SH-SY5Y (cell line): ENCODE results near the gene TNF.

Source experiments
- GATA2 ChIP-seq: IDR thresholded peaks from 2 replicates; pipeline ENCODE4 v1.6.1; 2011; ENCODE audit warnings: mild to moderate bottlenecking, low read depth, low read length
- GATA3 ChIP-seq: IDR thresholded peaks from 2 replicates; pipeline ENCODE4 v1.6.1; 2011; ENCODE audit warnings: low read depth, mild to moderate bottlenecking, low read length, moderate library complexity

The TNF gene

DNA sequence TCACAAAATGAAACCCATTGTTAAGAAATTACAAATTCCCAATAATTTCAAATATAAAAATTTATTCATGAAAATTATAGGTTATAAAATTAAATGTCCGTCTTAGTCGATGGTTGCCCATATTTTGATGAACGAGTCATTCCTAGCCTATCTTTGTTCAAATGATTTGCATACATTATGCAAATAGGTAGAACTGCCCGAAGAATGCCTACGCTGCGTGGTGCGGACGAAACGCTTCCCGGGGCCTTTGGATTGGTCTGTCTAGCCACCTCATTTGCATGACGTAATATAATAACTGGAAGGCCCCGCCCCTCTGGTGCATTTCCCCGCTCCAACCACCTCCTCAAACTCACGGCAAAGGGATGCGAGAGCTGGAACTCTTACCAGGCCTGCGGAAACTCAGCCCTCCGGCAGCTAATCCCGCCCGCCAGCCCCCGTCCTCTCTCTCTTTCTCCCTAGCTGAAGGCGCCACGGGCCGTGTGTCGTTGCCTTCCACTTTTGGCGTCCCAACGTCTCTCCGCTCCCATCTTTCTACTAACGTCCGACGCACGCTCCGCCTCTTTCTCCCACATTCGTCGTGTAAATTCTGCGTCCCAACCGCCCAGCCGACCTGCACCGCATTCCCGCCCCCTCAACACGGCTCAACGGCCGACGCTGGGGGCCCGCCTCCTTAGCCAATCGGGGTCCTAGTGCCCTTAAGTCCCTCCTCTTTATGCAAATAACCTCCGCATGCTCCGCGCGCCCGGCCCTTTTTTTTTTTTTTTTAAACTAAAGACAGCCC lies 44.6 kb downstream of the TNF start:
- no peak for TF ChIP-seq GATA3
- TF ChIP-seq GATA2 = no peak

GRCh38 chr6:31620586-31621319 lies 45.4 kb downstream of the TNF start, which contains the start of gene PRRC2A:
TSS of gene PRRC2A (plus strand) at chr6:31620715. CDS start at chr6:31622790, 2,075 bp downstream.
- TF ChIP-seq GATA3 = no peak
- no peak for TF ChIP-seq GATA2

GRCh38 chr6:31621320-31621939 lies 46.1 kb downstream of the TNF start:
- TF ChIP-seq GATA2 (no peak), GATA3 (no peak)

GRCh38 chr6:31621991-31622390 lies 46.6 kb downstream of the TNF start:
- no peak for TF ChIP-seq GATA2
- no peak for TF ChIP-seq GATA3

DNA sequence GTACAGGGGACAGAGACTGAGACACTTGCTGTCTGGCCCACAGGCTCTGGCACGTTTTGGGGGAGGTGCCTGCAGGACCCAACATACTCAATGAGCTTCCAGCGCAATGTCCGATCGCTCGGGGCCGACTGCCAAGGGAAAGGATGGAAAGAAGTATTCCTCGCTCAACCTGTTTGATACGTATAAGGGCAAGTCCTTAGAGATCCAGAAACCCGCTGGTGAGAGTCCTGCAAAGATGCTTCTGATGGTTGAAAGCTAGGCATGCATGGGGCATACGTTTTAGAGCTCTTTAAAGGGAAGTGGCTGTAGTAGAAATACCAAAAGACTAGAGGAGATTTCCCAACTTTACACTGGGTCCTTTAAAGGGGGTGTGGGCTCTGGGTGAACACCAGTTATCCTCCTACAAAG lies 47.3 kb downstream of the TNF start:
- TF ChIP-seq GATA2 (no peak), GATA3 (no peak)

DNA sequence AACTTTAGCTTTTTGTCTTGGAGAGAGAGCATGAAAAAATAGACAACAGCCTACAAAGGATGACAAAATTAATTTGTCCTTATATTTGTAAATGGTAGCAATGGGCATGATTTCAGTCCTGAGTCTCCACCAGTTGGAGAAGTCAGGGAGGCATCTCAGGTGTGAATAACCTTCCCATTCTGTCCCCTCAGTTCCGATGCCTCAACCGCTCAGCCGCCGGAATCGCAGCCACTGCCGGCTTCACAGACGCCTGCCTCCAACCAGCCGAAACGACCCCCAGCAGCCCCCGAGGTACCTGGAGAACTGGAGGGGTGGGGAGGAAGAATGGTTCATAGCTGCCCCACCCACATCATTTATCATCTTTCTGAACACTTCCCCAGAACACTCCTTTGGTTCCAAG lies 48.7 kb downstream of the TNF start:
- TF ChIP-seq GATA2 = no peak
- TF ChIP-seq GATA3 = no peak

GRCh38 chr6:31626952-31627351 lies 51.6 kb downstream of the TNF start:
- TF ChIP-seq GATA2 (no peak), GATA3 (no peak)

DNA sequence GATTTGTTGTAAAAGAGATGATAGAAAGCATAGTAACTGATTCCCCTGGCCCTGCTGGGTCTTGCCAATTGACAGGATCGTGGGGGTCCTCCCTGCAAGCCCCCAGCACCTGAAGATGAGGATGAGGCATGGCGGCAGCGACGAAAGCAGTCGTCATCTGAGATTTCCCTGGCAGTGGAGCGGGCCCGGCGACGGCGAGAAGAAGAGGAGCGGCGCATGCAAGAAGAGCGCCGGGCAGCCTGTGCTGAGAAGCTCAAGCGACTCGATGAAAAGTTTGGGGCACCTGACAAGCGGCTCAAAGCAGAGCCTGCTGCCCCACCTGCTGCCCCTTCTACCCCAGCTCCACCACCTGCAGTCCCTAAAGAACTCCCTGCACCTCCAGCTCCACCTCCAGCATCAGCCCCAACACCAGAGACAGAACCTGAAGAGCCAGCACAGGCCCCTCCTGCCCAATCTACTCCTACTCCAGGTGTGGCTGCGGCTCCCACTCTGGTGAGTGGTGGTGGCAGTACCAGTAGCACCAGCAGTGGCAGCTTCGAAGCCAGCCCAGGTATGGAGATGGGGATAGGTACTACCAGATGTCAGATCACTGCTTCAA lies 52.4 kb downstream of the TNF start:
- TF ChIP-seq GATA2 (no peak), GATA3 (no peak)
